Vagina (tissue), 2 donors: Measurements from ENCODE around the gene HELZ.

Experiments used
- CTCF ChIP-seq, 3 experiments: fragments of 450-650 bp in 2 of 3; fragments of 200-600 bp in 1 of 3; sonication (generic) in 1 of 3; IDR thresholded peaks; one replicate each; pipeline ENCODE4 v1.5.1; 2017 to 2019; ENCODE audit warnings: antibody characterized with exemption in 3 of 3, mild to moderate bottlenecking in 2 of 3, moderate library complexity in 2 of 3
- POLR2AphosphoS5 ChIP-seq, 2 donors: sonication (generic); formaldehyde crosslinking; IDR thresholded peaks; one replicate each; pipeline ENCODE4 v1.9.0; 2017; ENCODE audit warnings: antibody characterized with exemption in 2 of 2, mild to moderate bottlenecking in 2 of 2, low read depth in 1 of 2; ENCODE audit not compliant: insufficient read depth in 1 of 2

DNA sequence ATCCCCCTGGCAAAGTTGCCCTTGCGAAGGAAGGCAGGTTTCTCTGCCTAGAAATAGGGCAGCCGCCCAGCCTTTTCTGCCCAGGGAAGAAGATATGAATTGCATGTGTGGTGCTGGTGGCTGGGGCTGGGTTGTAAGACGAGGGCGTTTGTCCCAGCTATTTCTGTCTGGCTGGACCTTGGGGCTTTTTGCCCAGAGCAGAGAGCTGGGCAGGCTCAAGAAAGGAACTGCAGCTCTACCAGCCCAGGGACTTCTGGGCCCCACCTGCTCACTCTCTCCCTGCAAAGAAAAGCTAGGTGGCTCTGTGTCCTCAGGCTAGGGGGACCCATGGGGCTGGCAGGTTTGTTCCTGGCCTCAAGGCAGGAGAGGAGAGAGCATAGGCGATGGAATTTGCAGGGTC is 200.1 kb downstream of the HELZ start:
- no peak for TF ChIP-seq CTCF (IDR thresholded peaks at IDR 0.05)
- TF ChIP-seq POLR2AphosphoS5 (IDR thresholded peaks at IDR 0.05; ENCODE audit: insufficient read depth in 1 of 2, low read depth in 1 of 2) = no peak
